Measurements from ENCODE around the gene AAK1.

AAK1 gene

GRCh38 chr2:69594341-69594740 is 49.2 kb downstream of the AAK1 start:
- H3K4me3 ChIP-seq (replicated peaks; ENCODE audit: low read depth, low read length) = no peak overlapping the region
- no peak for DNase-seq (ENCODE audit: extremely low read depth, low read depth)
- no peak for TF ChIP-seq CTCF (IDR thresholded peaks at IDR 0.05; ENCODE audit: low read depth, low read length, missing control alignments)

- H3K4me3 ChIP-seq (replicated peaks; ENCODE audit: low read depth, low read length) = no peak overlapping the region
- no peak for TF ChIP-seq CTCF (IDR thresholded peaks at IDR 0.05; ENCODE audit: low read depth, low read length, missing control alignments)
- no peak for DNase-seq (ENCODE audit: extremely low read depth, low read depth)
These were observed 51.0 kb downstream of the AAK1 start for GRCh38 chr2:69592511-69592910.

- no peak for DNase-seq (ENCODE audit: extremely low read depth, low read depth)
- H3K4me3 ChIP-seq (replicated peaks; ENCODE audit: low read depth, low read length) = no peak overlapping the region
- TF ChIP-seq CTCF (IDR thresholded peaks at IDR 0.05; ENCODE audit: low read depth, low read length, missing control alignments) = no peak
These were observed 53.4 kb downstream of the AAK1 start for GRCh38 chr2:69589973-69590652.

GRCh38 chr2:69588945-69589344 is 54.6 kb downstream of the AAK1 start:
- no peak for DNase-seq (ENCODE audit: extremely low read depth, low read depth)
- TF ChIP-seq CTCF (IDR thresholded peaks at IDR 0.05; ENCODE audit: low read depth, low read length, missing control alignments) = no peak
- no peak overlapping the region for H3K4me3 ChIP-seq (replicated peaks; ENCODE audit: low read depth, low read length)

- no peak overlapping the region for H3K4me3 ChIP-seq (replicated peaks; ENCODE audit: low read depth, low read length)
- no peak for DNase-seq (ENCODE audit: extremely low read depth, low read depth)
- no peak for TF ChIP-seq CTCF (IDR thresholded peaks at IDR 0.05; ENCODE audit: low read depth, low read length, missing control alignments)
These were observed 55.1 kb downstream of the AAK1 start for GRCh38 chr2:69588403-69588802.

GRCh38 chr2:69585855-69586555 is 57.5 kb downstream of the AAK1 start:
- no peak for DNase-seq (ENCODE audit: extremely low read depth, low read depth)
- no peak overlapping the region for H3K4me3 ChIP-seq (replicated peaks; ENCODE audit: low read depth, low read length)
- TF ChIP-seq CTCF (IDR thresholded peaks at IDR 0.05; ENCODE audit: low read depth, low read length, missing control alignments) = no peak

Measured in HFF-Myc (cell line).